CD8-positive, alpha-beta memory T cell (primary cell): ENCODE results near the gene EPHA4. TPM values are rescaled to one million over a fixed set of nuclear protein-coding genes. Genes with fewer than 3 reads are reported as not detected.

Source experiments
- CTCF ChIA-PET: fragments of 350-600 bp; sonication (Branson Sonifier 250); formaldehyde crosslinking; loops from one replicate; lab custom pipeline; 2021; ENCODE audit warnings: antibody characterized with exemption; lab: Charles Lee
- POLR2A ChIA-PET: fragments of 350-600 bp; sonication (Branson Sonifier 250); formaldehyde crosslinking; loops from one replicate; lab custom pipeline; 2021; ENCODE audit warnings: antibody characterized with exemption; lab: Charles Lee
- DNase-seq, 5 donors: peaks; one replicate each; pipeline versions ENCODE4 v3.0.0 to v3.0.0-alpha.2; 2020 to 2022; ENCODE audit warnings: mixed read lengths in 1 of 5
- H3K27ac ChIP-seq: one replicate; pipeline ENCODE4 v1.7.0; 2013; ENCODE audit warnings: low read depth, mild to moderate bottlenecking, low read length, moderate library complexity
- H3K27me3 ChIP-seq: 2 replicates; pipeline ENCODE4 v1.7.0; 2013; ENCODE audit warnings: low read length, mild to moderate bottlenecking; ENCODE audit not compliant: insufficient read depth, poor library complexity, severe bottlenecking
- H3K36me3 ChIP-seq: 2 replicates; pipeline ENCODE4 v1.7.0; 2013; ENCODE audit warnings: mild to moderate bottlenecking, low read length, moderate library complexity; ENCODE audit not compliant: insufficient read depth
- H3K4me1 ChIP-seq: 2 replicates; pipeline ENCODE4 v1.7.0; 2013; ENCODE audit warnings: mild to moderate bottlenecking, low read length, moderate library complexity; ENCODE audit not compliant: insufficient read depth
- H3K4me3 ChIP-seq: 2 replicates; pipeline ENCODE4 v1.7.0; 2013; ENCODE audit warnings: mild to moderate bottlenecking, low read length
- H3K9me3 ChIP-seq: 2 replicates; pipeline ENCODE4 v1.7.0; 2013; ENCODE audit warnings: mild to moderate bottlenecking, low read length
- H3K27ac Mint-ChIP-seq, 8 donors: one replicate each; pipeline ENCODE4 v1.8.0; 2020 to 2021; ENCODE audit warnings: mixed read lengths in 8 of 8, mild to moderate bottlenecking in 6 of 8, inconsistent platforms in 3 of 8, moderate library complexity in 3 of 8
- H3K27me3 Mint-ChIP-seq, 2 donors: one replicate each; pipeline ENCODE4 v1.8.0; 2020 to 2021; ENCODE audit warnings: mixed read lengths in 2 of 2, mild to moderate bottlenecking in 1 of 2, moderate library complexity in 1 of 2
- H3K36me3 Mint-ChIP-seq, 3 donors: one replicate each; pipeline ENCODE4 v1.8.0; 2020 to 2021; ENCODE audit warnings: mixed read lengths in 3 of 3, inconsistent platforms in 1 of 3, mild to moderate bottlenecking in 1 of 3
- H3K4me1 Mint-ChIP-seq, 3 donors: one replicate each; pipeline ENCODE4 v1.8.0; 2020 to 2021; ENCODE audit warnings: mixed read lengths in 3 of 3, inconsistent platforms in 1 of 3, mild to moderate bottlenecking in 1 of 3
- H3K4me3 Mint-ChIP-seq, 7 donors: one replicate each; pipeline ENCODE4 v1.8.0; 2020 to 2021; ENCODE audit warnings: mixed read lengths in 7 of 7, mild to moderate bottlenecking in 6 of 7, moderate library complexity in 4 of 7, inconsistent platforms in 2 of 7
- H3K9me3 Mint-ChIP-seq, 5 donors: one replicate each; pipeline ENCODE4 v1.8.0; 2020 to 2022; ENCODE audit warnings: mixed read lengths in 5 of 5, mild to moderate bottlenecking in 3 of 5, moderate library complexity in 2 of 5, inconsistent platforms in 1 of 5
- polyA plus RNA-seq: library from polyadenylated mRNA; unstranded; fragments of 300-500 nt; fragmentation: Illumina TruSeq; gene quantifications from one replicate; pipeline ENCODE4 v1.2.3, GENCODE V29; 2021
- total RNA-seq, 2 experiments: library from RNA; stranded (reverse); gene quantifications; one replicate each; pipeline ENCODE4 v1.2.3, GENCODE V29; 2021

The EPHA4 gene
- total and polyA plus RNA-seq, 3 experiments from 2014 or later: 7.8 to 19.3 (median 10.2) TPM

- Histone ChIP-seq H3K36me3 (no peaks in the 10 kb centered on the region), H3K4me1 (no peaks in the 10 kb centered on the region), H3K9me3 (no peaks in the 10 kb centered on the region), H3K27ac (no peak overlapping the region), H3K27me3 (no peaks in the 10 kb centered on the region), H3K4me3 (no peak overlapping the region)
- H3K4me1 Mint-ChIP-seq: no peaks in the 10 kb centered on the region
- CTCF ChIA-PET: no interaction called here
- H3K9me3 Mint-ChIP-seq: no peaks in the 10 kb centered on the region
- H3K27me3 Mint-ChIP-seq: peaks cover 4 to 5% of the 10 kb centered on the region in 2 donors
- H3K4me3 Mint-ChIP-seq: no peak overlapping the region
- POLR2A ChIA-PET: no interaction called here
- no peak for DNase-seq
- no peaks in the 10 kb centered on the region for H3K36me3 Mint-ChIP-seq
- H3K27ac Mint-ChIP-seq: no peak overlapping the region
Measured at GRCh38 chr2:221385716-221386115, 186.4 kb downstream of the EPHA4 start.

GRCh38 chr2:221381928-221382488 is 190.1 kb downstream of the EPHA4 start:
- H3K4me1 Mint-ChIP-seq: peaks cover 0 to 3% (median 0%) of the 10 kb centered on the region in 3 donors
- ChIA-PET CTCF (no interaction called here), POLR2A (no interaction called here)
- Histone ChIP-seq H3K27ac (no peak overlapping the region), H3K4me1 (no peaks in the 10 kb centered on the region), H3K9me3 (no peaks in the 10 kb centered on the region), H3K27me3 (no peaks in the 10 kb centered on the region), H3K36me3 (no peaks in the 10 kb centered on the region), H3K4me3 (no peak overlapping the region)
- H3K27ac Mint-ChIP-seq: no peak overlapping the region
- DNase-seq: no peak
- no peaks in the 10 kb centered on the region for H3K36me3 Mint-ChIP-seq
- H3K27me3 Mint-ChIP-seq: peaks cover 0 to 5% of the 10 kb centered on the region in 2 donors
- H3K9me3 Mint-ChIP-seq: no peaks in the 10 kb centered on the region
- no peak overlapping the region for H3K4me3 Mint-ChIP-seq

- no peak overlapping the region for H3K4me3 ChIP-seq
- H3K4me1 ChIP-seq: no peaks in the 10 kb centered on the region
- Mint-ChIP-seq H3K27me3 (no peaks in the 10 kb centered on the region), H3K4me3 (no peak overlapping the region), H3K27ac (no peak overlapping the region), H3K36me3 (no peaks in the 10 kb centered on the region), H3K4me1 (peaks cover 0 to 3% (median 0%) of the 10 kb centered on the region in 3 donors), H3K9me3 (no peaks in the 10 kb centered on the region)
- CTCF ChIA-PET: no interaction called here
- no peaks in the 10 kb centered on the region for H3K36me3 ChIP-seq
- POLR2A ChIA-PET: no interaction called here
- DNase-seq: no peak
- no peaks in the 10 kb centered on the region for H3K9me3 ChIP-seq
- H3K27ac ChIP-seq: no peak overlapping the region
- H3K27me3 ChIP-seq: no peaks in the 10 kb centered on the region
Measured at GRCh38 chr2:221380686-221381085, 191.4 kb downstream of the EPHA4 start.

- H3K27ac ChIP-seq: no peak overlapping the region
- Mint-ChIP-seq H3K4me1 (peaks cover 0 to 3% (median 0%) of the 10 kb centered on the region in 3 donors), H3K27ac (no peak overlapping the region), H3K9me3 (no peaks in the 10 kb centered on the region), H3K4me3 (no peak overlapping the region), H3K27me3 (no peaks in the 10 kb centered on the region), H3K36me3 (no peaks in the 10 kb centered on the region)
- H3K9me3 ChIP-seq: no peaks in the 10 kb centered on the region
- DNase-seq: no peak
- H3K27me3 ChIP-seq: no peaks in the 10 kb centered on the region
- no peaks in the 10 kb centered on the region for H3K4me1 ChIP-seq
- ChIA-PET CTCF (interaction anchor here (1.0 kb wide), 1 partner anchor 13 kb away, joined by 3 read pairs; no protein-coding TSS in a partner anchor), POLR2A (no interaction called here)
- no peak overlapping the region for H3K4me3 ChIP-seq
- no peaks in the 10 kb centered on the region for H3K36me3 ChIP-seq
Measured at GRCh38 chr2:221380062-221380461, 192.0 kb downstream of the EPHA4 start.

DNA sequence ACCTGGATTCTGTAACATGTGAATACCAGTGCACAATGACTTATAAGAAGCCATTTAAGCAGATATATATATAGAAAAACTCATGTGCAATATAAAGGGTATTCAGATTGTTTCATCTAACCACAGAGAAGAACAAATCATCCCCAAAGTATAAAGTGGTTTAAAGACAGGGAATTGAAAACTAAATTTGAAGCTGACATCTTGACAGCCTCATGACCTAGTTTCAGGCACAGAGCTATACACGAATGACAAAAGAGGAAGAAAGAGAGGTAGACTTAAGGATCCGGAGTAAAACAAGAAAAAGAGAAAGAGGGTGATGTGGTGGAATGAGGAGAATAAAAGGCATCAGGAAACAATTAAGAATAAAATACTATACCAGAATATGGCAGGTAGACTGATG is 194.5 kb downstream of the EPHA4 start:
- ChIA-PET CTCF (no interaction called here), POLR2A (no interaction called here)

DNA sequence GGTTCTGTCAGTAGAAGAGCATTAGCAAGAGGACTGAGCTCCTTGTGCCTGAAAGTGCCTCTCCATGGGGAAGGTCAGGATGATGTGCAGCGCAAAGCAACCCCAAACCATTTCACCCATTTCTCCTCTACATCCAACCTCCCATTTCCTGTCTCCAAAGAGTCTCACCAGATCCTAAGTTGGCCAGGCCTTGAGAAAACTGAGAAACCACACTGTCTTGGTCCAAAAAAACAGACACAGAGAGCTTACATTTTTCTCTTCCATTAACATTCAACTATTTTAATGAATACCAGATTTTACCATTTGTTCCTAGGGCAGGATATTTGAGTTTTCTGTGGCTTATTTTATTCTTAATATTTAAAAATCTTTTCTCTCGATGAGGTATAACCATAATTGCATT is 195.0 kb downstream of the EPHA4 start:
- ChIA-PET CTCF (no interaction called here), POLR2A (no interaction called here)
- no peak overlapping the region for H3K27ac ChIP-seq
- Mint-ChIP-seq H3K4me1 (peaks cover 0 to 3% (median 0%) of the 10 kb centered on the region in 3 donors), H3K27ac (no peak overlapping the region), H3K4me3 (no peak overlapping the region), H3K36me3 (peaks cover 0 to 5% (median 0%) of the 10 kb centered on the region in 3 donors), H3K27me3 (peaks cover 3 to 15% of the 10 kb centered on the region in 2 donors), H3K9me3 (no peaks in the 10 kb centered on the region)
- H3K36me3 ChIP-seq: no peaks in the 10 kb centered on the region
- no peaks in the 10 kb centered on the region for H3K27me3 ChIP-seq
- DNase-seq: no peak
- no peaks in the 10 kb centered on the region for H3K9me3 ChIP-seq
- H3K4me3 ChIP-seq: no peak overlapping the region
- H3K4me1 ChIP-seq: no peaks in the 10 kb centered on the region

More for the DNA sequence above, 194.5 kb downstream of the EPHA4 start:
- Mint-ChIP-seq H3K4me3 (no peak overlapping the region), H3K27me3 (peaks cover 1 to 9% of the 10 kb centered on the region in 2 donors), H3K4me1 (peaks cover 0 to 3% (median 0%) of the 10 kb centered on the region in 3 donors), H3K27ac (peak overlapping the region in 1 of 8 donors; percentile 64), H3K36me3 (peaks cover 0 to 4% (median 0%) of the 10 kb centered on the region in 3 donors), H3K9me3 (no peaks in the 10 kb centered on the region)
- no peak overlapping the region for H3K27ac ChIP-seq
- H3K27me3 ChIP-seq: no peaks in the 10 kb centered on the region
- no peaks in the 10 kb centered on the region for H3K9me3 ChIP-seq
- H3K4me1 ChIP-seq: no peaks in the 10 kb centered on the region
- no peak overlapping the region for H3K4me3 ChIP-seq
- no peak for DNase-seq
- no peaks in the 10 kb centered on the region for H3K36me3 ChIP-seq

- no peak overlapping the region for H3K27ac ChIP-seq
- Mint-ChIP-seq H3K36me3 (peaks cover 0 to 8% (median 0%) of the 10 kb centered on the region in 3 donors), H3K9me3 (no peaks in the 10 kb centered on the region), H3K27ac (no peak overlapping the region), H3K27me3 (peaks cover 13 to 30% of the 10 kb centered on the region in 2 donors), H3K4me1 (peaks cover 0 to 3% (median 0%) of the 10 kb centered on the region in 3 donors), H3K4me3 (no peak overlapping the region)
- H3K4me1 ChIP-seq: no peaks in the 10 kb centered on the region
- H3K9me3 ChIP-seq: no peaks in the 10 kb centered on the region
- no peak for DNase-seq
- POLR2A ChIA-PET: no interaction called here
- no peaks in the 10 kb centered on the region for H3K27me3 ChIP-seq
- no peaks in the 10 kb centered on the region for H3K36me3 ChIP-seq
- H3K4me3 ChIP-seq: no peak overlapping the region
- CTCF ChIA-PET: no interaction called here
Measured at GRCh38 chr2:221374234-221374633, 197.9 kb downstream of the EPHA4 start.

DNA sequence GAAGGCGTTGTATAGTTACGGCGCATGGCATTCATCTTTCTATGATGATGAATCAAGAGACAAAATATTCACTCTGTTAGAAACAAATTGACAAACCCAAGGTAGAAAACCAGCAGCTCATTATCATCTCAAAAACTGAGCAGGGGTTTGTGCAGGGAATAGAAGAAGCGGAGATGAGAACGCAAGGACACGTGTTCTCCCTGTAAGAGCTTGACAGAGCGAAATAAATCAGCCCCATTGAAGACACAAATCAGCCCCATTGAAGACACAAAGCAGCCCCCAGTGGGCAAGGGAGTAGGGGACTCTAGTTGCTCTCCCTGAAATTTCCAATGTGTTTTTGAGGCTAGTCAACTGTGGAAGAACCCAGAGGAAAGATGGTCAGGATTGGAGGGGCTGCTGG is 199.2 kb downstream of the EPHA4 start:
- peaks cover 0 to 8% (median 0%) of the 10 kb centered on the region in 3 donors for H3K36me3 Mint-ChIP-seq
- no peak overlapping the region for H3K4me3 Mint-ChIP-seq
- ChIA-PET CTCF (no interaction called here), POLR2A (no interaction called here)
- H3K9me3 Mint-ChIP-seq: no peaks in the 10 kb centered on the region
- Histone ChIP-seq H3K27me3 (no peaks in the 10 kb centered on the region), H3K27ac (no peak overlapping the region), H3K36me3 (no peaks in the 10 kb centered on the region), H3K4me1 (no peaks in the 10 kb centered on the region), H3K4me3 (no peak overlapping the region), H3K9me3 (no peaks in the 10 kb centered on the region)
- peaks cover 13 to 30% of the 10 kb centered on the region in 2 donors for H3K27me3 Mint-ChIP-seq
- no peak for DNase-seq
- peak overlapping the region in 1 of 8 donors; percentile 28 for H3K27ac Mint-ChIP-seq
- peaks cover 0 to 3% (median 0%) of the 10 kb centered on the region in 3 donors for H3K4me1 Mint-ChIP-seq
